Heart right ventricle (tissue), 16 donors: ENCODE measurements around the gene ESYT2. TPM values are rescaled to one million over a fixed set of nuclear protein-coding genes. Genes with fewer than 3 reads are reported as not detected.

ENCODE experiments used
- ATAC-seq, 8 donors: fragments of 200-7000 bp; cut with Tn5 transposase; one replicate each; pipeline ENCODE4 v1.9.1; 2020; ENCODE audit warnings: mild to moderate bottlenecking in 8 of 8, moderate library complexity in 8 of 8, moderate number of reproducible peaks in 1 of 8
- DNase-seq, 2 donors: peaks; one replicate each; pipeline ENCODE4 v3.0.0-alpha.2; 2020
- H3K27ac ChIP-seq, 10 donors: fragments of 200-600 bp; sonication (generic) in 2 of 10; one replicate each; pipeline versions ENCODE4 v1.5.0 to v1.8.0; 2020 to 2022; ENCODE audit warnings: mild to moderate bottlenecking in 3 of 10
- H3K27me3 ChIP-seq, 7 donors: fragments of 200-600 bp; one replicate each; pipeline ENCODE4 v1.8.0; 2021 to 2022; ENCODE audit warnings: mild to moderate bottlenecking in 2 of 7
- H3K36me3 ChIP-seq, 9 donors: fragments of 200-600 bp; sonication (generic) in 1 of 9; one replicate each; pipeline versions ENCODE4 v1.5.0 to v1.8.0; 2020 to 2022; ENCODE audit warnings: mild to moderate bottlenecking in 2 of 9
- H3K4me1 ChIP-seq, 9 donors: fragments of 200-600 bp; sonication (generic) in 1 of 9; one replicate each; pipeline versions ENCODE4 v1.5.0 to v1.8.0; 2020 to 2022; ENCODE audit warnings: mild to moderate bottlenecking in 4 of 9
- H3K4me3 ChIP-seq, 10 donors: fragments of 200-600 bp; sonication (generic) in 2 of 10; one replicate each; pipeline versions ENCODE4 v1.5.0 to v1.8.0; 2020 to 2022; ENCODE audit warnings: mild to moderate bottlenecking in 7 of 10, moderate library complexity in 2 of 10
- H3K9me3 ChIP-seq, 11 donors: fragments of 200-600 bp in 10 of 11; sonication (generic) in 2 of 11; one replicate each; pipeline versions ENCODE4 v1.5.0 to v1.8.0; 2013 to 2022; ENCODE audit warnings: mild to moderate bottlenecking in 2 of 11, control low read depth in 1 of 11, moderate library complexity in 1 of 11
- WGBS, 2 donors: extraction: QIAGEN DNeasy Blood & Tissue Kit; methylation state at CpG; one replicate each; pipeline ENCODE4 v1.1.7; 2013; ENCODE audit warnings: inconsistent platforms in 1 of 2; 5-methylcytosine and 5-hydroxymethylcytosine counted together
- intact Hi-C, 10 donors: fragments of 100-400 bp; cut with DNase I; formaldehyde crosslinking; loops; one replicate each; pipeline versions ENCODE4 v1.11.1 to v1.14.2; 2022
- polyA plus RNA-seq, 2 donors: library from polyadenylated mRNA; stranded (reverse); fragments of 200-250 nt; gene quantifications; one replicate each; pipeline ENCODE4 v1.2.3, GENCODE V29; 2013
- total RNA-seq, 10 donors: library from RNA; stranded (reverse); fragmentation: NEBNext Ultra II Directional in 3 of 10; extraction: Animal tissue kit (Norgen Biotek cat#: 25700) in 3 of 10; gene quantifications; one replicate each; pipeline versions ENCODE4 v1.2.1 to v1.2.4, GENCODE V29; 2021 to 2023
- TF ChIP-seq, protein P1 (sequence below), 9 donors: fragments of 200-600 bp; sonication (generic) in 2 of 9; IDR thresholded peaks; one replicate each; pipeline versions ENCODE4 v1.5.0 to v1.8.0; 2021 to 2022; ENCODE audit warnings: antibody characterized with exemption in 9 of 9, mild to moderate bottlenecking in 5 of 9, moderate library complexity in 1 of 9
- donor health status: Arrhythmogenic right ventricular cardiomyopathy.
- donor health status: ischemic (EF 13 %, LVEDD 7.1; RV severe dilation, severe dysfunction).
- donor health status: healthy with polysubstance abuse.
- donor health status: DM: no; HTN: yes; CAD: no.
- donor health status: DM: no; HTN: no; CAD: no.
- donor health status: ischemic (EF 25% LVEDD 6.9; RV normal size, moderate dysfunction).
- donor health status: ischemic (EF 25% LVEDD 5.7; RV mildly dilated, moderate dysfunction).
- donor health status: healthy.
- donor health status: DM: yes; HTN: yes; CAD: no.
- donor health status: Ischemic cardiomyopathy.
- donor health status: ischemic (EF 35%, LVEDD 5.7; RV mildly dilated, moderate dysfunction).
- donor health status: nonischemic (EF 11% LVEDD 7.7; RV severe dilation, severe dysfunction).
- donor health status: DM: yes; HTN: yes; CAD: no.
- donor health status: PGD.
- donor health status: ischemic (EF 29% LVEDD 5.4; RV normal size, mild dysfunction).
- donor health status: nonischemic (EF 23%, LVEDD 6.1; RV moderate dilation, normal function).

Gene ESYT2
- total and polyA plus RNA-seq, 12 donors = 18.9 to 79.2 (median 48.7) TPM

DNA sequence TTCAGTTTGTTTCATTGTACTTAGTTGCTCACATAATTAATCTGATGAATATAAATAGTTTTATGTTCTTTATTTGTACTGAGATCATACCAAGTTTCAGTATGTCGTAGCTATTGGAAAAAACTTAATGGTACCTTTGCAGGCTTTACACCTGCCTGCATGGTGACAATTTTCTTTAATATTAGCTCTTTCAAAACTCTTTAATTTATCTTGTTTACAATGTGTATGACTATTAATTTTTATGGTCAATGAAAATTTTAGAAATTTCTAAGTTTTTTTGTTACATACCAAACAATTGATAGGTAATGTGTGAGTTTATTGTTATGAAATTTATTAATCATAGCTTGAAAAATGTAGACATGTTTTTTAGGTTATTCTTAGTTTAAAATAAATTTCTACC is 31.1 kb upstream of the ESYT2 start:
- no peak for ATAC-seq
- 91 to 92% methylated on average over 1 of the region's 1 CpG for WGBS, 2 donors
- Histone ChIP-seq H3K4me3 (no peak overlapping the region), H3K36me3 (no peaks in the 10 kb centered on the region), H3K9me3 (no peaks in the 10 kb centered on the region), H3K27ac (peak overlapping the region in 8 of 10 donors; percentile 4 to 97 (median 54)), H3K27me3 (no peaks in the 10 kb centered on the region), H3K4me1 (peaks cover 9 to 66% (median 52%) of the 10 kb centered on the region in 9 donors)
- TF ChIP-seq, protein P1, sequence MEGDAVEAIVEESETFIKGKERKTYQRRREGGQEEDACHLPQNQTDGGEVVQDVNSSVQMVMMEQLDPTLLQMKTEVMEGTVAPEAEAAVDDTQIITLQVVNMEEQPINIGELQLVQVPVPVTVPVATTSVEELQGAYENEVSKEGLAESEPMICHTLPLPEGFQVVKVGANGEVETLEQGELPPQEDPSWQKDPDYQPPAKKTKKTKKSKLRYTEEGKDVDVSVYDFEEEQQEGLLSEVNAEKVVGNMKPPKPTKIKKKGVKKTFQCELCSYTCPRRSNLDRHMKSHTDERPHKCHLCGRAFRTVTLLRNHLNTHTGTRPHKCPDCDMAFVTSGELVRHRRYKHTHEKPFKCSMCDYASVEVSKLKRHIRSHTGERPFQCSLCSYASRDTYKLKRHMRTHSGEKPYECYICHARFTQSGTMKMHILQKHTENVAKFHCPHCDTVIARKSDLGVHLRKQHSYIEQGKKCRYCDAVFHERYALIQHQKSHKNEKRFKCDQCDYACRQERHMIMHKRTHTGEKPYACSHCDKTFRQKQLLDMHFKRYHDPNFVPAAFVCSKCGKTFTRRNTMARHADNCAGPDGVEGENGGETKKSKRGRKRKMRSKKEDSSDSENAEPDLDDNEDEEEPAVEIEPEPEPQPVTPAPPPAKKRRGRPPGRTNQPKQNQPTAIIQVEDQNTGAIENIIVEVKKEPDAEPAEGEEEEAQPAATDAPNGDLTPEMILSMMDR (IDR thresholded peaks at IDR 0.05) = no peak
- intact Hi-C loops = loop anchor here in 5 of 10 donors (5.0 to 10.0 kb wide), 4 partner anchors 33 to 166 kb away; partner anchors contain the start of gene ESYT2 (in 3 of the 5)
- no peak for DNase-seq

- ATAC-seq (no peak), DNase-seq (no peak)
- Histone ChIP-seq H3K9me3 (no peaks in the 10 kb centered on the region), H3K4me3 (no peak overlapping the region), H3K36me3 (no peaks in the 10 kb centered on the region), H3K27ac (peak overlapping the region; percentile 42 to 94 (median 83)), H3K4me1 (peaks cover 0 to 52% (median 38%) of the 10 kb centered on the region in 9 donors), H3K27me3 (no peaks in the 10 kb centered on the region)
- TF ChIP-seq, protein P1 (IDR thresholded peaks at IDR 0.05) = no peak
- intact Hi-C loops = loop anchor here in 1 of 10 donors (5.0 kb wide), 1 partner anchor 42 kb away; no protein-coding TSS in a partner anchor
- 68 to 71% methylated on average over 5 of the region's 5 CpGs for WGBS, 2 donors
These were observed 29.5 kb upstream of the ESYT2 start for GRCh38 chr7:158858592-158859503.

DNA sequence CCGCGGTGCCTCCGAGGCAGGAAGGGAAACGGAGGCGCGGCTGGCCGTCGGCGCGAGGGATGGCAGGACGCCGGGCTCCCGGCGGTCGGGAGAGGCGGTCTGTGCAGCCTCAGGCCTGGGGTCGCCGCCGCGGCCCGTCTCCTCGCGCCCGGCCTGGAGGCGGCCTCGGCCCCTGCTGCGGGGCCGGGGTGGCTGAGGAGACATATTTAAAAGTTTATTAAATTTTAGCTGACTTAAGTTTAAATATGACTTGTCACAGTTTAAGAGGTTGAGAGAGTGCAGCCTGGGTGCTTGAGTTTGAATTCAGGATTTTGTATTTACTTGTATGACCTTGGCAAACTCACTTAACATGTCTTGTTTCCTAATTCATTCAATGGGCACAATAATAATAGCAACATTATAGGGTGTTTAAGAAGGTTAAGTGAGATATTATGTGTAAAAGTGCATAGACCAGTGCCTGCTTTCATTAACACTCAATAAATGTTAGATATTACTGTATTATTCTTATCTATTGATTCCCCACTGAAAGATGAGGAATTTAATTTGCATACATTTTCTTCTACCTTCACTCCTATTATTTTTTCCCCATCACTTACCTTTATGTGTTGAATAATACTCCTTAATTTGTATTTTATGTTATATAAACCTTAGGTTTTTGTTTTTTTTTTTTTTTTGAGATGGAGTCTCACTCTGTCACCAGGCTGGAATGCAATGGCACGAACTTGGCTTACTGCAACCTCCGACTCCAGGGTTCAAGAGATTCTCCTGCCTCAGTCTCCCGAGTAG is 27.8 kb upstream of the ESYT2 start:
- no peaks in the 10 kb centered on the region for H3K27me3 ChIP-seq
- peak in 3 of 8 donors; percentile 2 to 40 (median 3) for ATAC-seq

More for the DNA sequence above, 27.8 kb upstream of the ESYT2 start:
- 5 to 6% methylated on average over 31 of the region's 31 CpGs for WGBS, 2 donors
- Histone ChIP-seq H3K4me1 (peaks cover 0 to 48% (median 32%) of the 10 kb centered on the region in 9 donors), H3K36me3 (no peaks in the 10 kb centered on the region), H3K9me3 (no peaks in the 10 kb centered on the region), H3K27ac (peak overlapping the region; percentile 80 to 94 (median 90)), H3K4me3 (peak overlapping the region; percentile 59 to 98 (median 86))
- DNase-seq = no peak
- intact Hi-C loops = loop anchor here in 2 of 10 donors (2.0 to 5.0 kb wide), 2 partner anchors 28 to 40 kb away; partner anchors contain the start of gene ESYT2 (in 1 of the 2)
- TF ChIP-seq, protein P1 (IDR thresholded peaks at IDR 0.05) = no peak
